Breast epithelium (tissue), 4 donors: Measurements from ENCODE around the gene CCDC82. TPM values are rescaled to one million over a fixed set of nuclear protein-coding genes. Genes with fewer than 3 reads are reported as not detected.

Experiments
- DNase-seq, 2 donors: peaks; one replicate each; pipeline ENCODE4 v3.0.0-alpha.2; 2019; ENCODE audit warnings: low spot score in 2 of 2
- H3K27ac ChIP-seq, 2 donors: fragments of 200-600 bp; sonication (generic) in 1 of 2; one replicate each; pipeline ENCODE4 v1.5.1; 2016 to 2019; ENCODE audit warnings: mild to moderate bottlenecking in 1 of 2
- H3K27me3 ChIP-seq, 2 donors: fragments of 200-600 bp; sonication (generic) in 1 of 2; one replicate each; pipeline versions ENCODE4 v1.5.1 to v1.6.0; 2017 to 2019; ENCODE audit warnings: control low read depth in 1 of 2, mild to moderate bottlenecking in 1 of 2
- H3K36me3 ChIP-seq: fragments of 200-600 bp; one replicate; pipeline ENCODE4 v1.5.1; 2019
- H3K4me1 ChIP-seq, 2 donors: fragments of 200-600 bp; sonication (generic); one replicate each; pipeline ENCODE4 v1.5.1; 2016 to 2019; ENCODE audit warnings: control low read depth in 1 of 2
- H3K4me3 ChIP-seq, 3 donors: fragments of 200-600 bp; sonication (generic); 1 replicate in 2 of 3; 2 replicates in 1 of 3; pipeline ENCODE4 v1.5.1; 2016 to 2019; ENCODE audit warnings: mild to moderate bottlenecking in 3 of 3, moderate library complexity in 2 of 3
- H3K9me3 ChIP-seq, 2 donors: fragments of 200-600 bp; sonication (generic) in 1 of 2; one replicate each; pipeline ENCODE4 v1.5.1; 2016 to 2019; ENCODE audit warnings: control low read depth in 1 of 2
- CTCF ChIP-seq, 3 donors: fragments of 450-650 bp; IDR thresholded peaks; one replicate each; pipeline ENCODE4 v1.5.1; 2016 to 2017; ENCODE audit warnings: antibody characterized with exemption in 3 of 3, mild to moderate bottlenecking in 3 of 3, moderate library complexity in 3 of 3
- POLR2A ChIP-seq: fragments of 450-650 bp; IDR thresholded peaks from one replicate; pipeline ENCODE4 v1.6.1; 2016; ENCODE audit warnings: antibody characterized with exemption, mild to moderate bottlenecking, moderate library complexity
- POLR2AphosphoS5 ChIP-seq, 3 donors: sonication (generic); formaldehyde crosslinking; IDR thresholded peaks; one replicate each; pipeline ENCODE4 v1.6.1; 2017; ENCODE audit warnings: antibody characterized with exemption in 3 of 3
- intact Hi-C: fragments of 100-400 bp; cut with DNase I; formaldehyde crosslinking; loops from one replicate; pipeline ENCODE4 v1.15.1; 2023; ENCODE audit warnings: low total_unique reads
- total RNA-seq, 3 donors: library from RNA; depleted of rRNA; stranded (reverse); fragments of >200 nt; gene quantifications; one replicate each; pipeline ENCODE4 v1.1.0, GENCODE V29; 2016

Gene CCDC82
- total RNA-seq, 3 donors from 2014 or later, result 27.2 to 30.7 (median 29.5) TPM

GRCh38 chr11:96393753-96394348, 4.1 kb upstream of the CCDC82 start:
- no peak for DNase-seq
- Histone ChIP-seq H3K36me3 (no peaks in the 10 kb centered on the region), H3K4me3 (no peak overlapping the region), H3K27me3 (no peaks in the 10 kb centered on the region), H3K27ac (no peak overlapping the region), H3K9me3 (no peaks in the 10 kb centered on the region), H3K4me1 (no peaks in the 10 kb centered on the region)
- TF ChIP-seq CTCF (IDR thresholded peaks at IDR 0.05) (peak; percentile 45 to 70 (median 64)), POLR2A (no peak)
- intact Hi-C loops, result no loop called here

GRCh38 chr11:96391698-96392307, 2.1 kb upstream of the CCDC82 start:
- no peak for TF ChIP-seq POLR2A
- no peak for TF ChIP-seq POLR2AphosphoS5 (IDR thresholded peaks at IDR 0.05)
- TF ChIP-seq CTCF (IDR thresholded peaks at IDR 0.05), result no peak
- no peaks in the 10 kb centered on the region for H3K36me3 ChIP-seq
- DNase-seq, result no peak
- intact Hi-C loops, result no loop called here
- peaks cover 0 to 12% of the 10 kb centered on the region in 2 donors for H3K4me1 ChIP-seq
- no peaks in the 10 kb centered on the region for H3K27me3 ChIP-seq
- H3K9me3 ChIP-seq, result no peaks in the 10 kb centered on the region
- no peak overlapping the region for H3K27ac ChIP-seq
- H3K4me3 ChIP-seq, result no peak overlapping the region

- H3K36me3 ChIP-seq, result no peaks in the 10 kb centered on the region
- peak overlapping the region; percentile 86 to 97 (median 88) for H3K4me3 ChIP-seq
- peaks cover 0 to 12% of the 10 kb centered on the region in 2 donors for H3K4me1 ChIP-seq
- DNase-seq, result no peak
- intact Hi-C loops, result no loop called here
- TF ChIP-seq CTCF (IDR thresholded peaks at IDR 0.05) (no peak), POLR2AphosphoS5 (IDR thresholded peaks at IDR 0.05) (no peak), POLR2A (no peak)
- H3K27ac ChIP-seq, result peak overlapping the region; percentile 92 to 94
- no peaks in the 10 kb centered on the region for H3K27me3 ChIP-seq
- H3K9me3 ChIP-seq, result no peaks in the 10 kb centered on the region
Measured at GRCh38 chr11:96390488-96390792, 728 bp upstream of the CCDC82 start.

- Histone ChIP-seq H3K27ac (peak overlapping the region; percentile 92 to 94), H3K27me3 (no peaks in the 10 kb centered on the region), H3K9me3 (no peaks in the 10 kb centered on the region), H3K4me1 (peaks cover 0 to 12% of the 10 kb centered on the region in 2 donors), H3K36me3 (no peaks in the 10 kb centered on the region), H3K4me3 (peak overlapping the region; percentile 86 to 97 (median 88))
- DNase-seq, result peak in 1 of 2 donors; percentile 17
- TF ChIP-seq POLR2A (no peak), CTCF (IDR thresholded peaks at IDR 0.05) (no peak), POLR2AphosphoS5 (IDR thresholded peaks at IDR 0.05) (no peak)
- intact Hi-C loops, result no loop called here
Measured at GRCh38 chr11:96388891-96389719, 607 bp downstream of the CCDC82 start.

- no peak for DNase-seq
- intact Hi-C loops, result no loop called here
- no peaks in the 10 kb centered on the region for H3K36me3 ChIP-seq
Measured at GRCh38 chr11:96385187-96385586, 4.5 kb downstream of the CCDC82 start.

More at GRCh38 chr11:96385187-96385586, 4.5 kb downstream of the CCDC82 start:
- Histone ChIP-seq H3K9me3 (no peaks in the 10 kb centered on the region), H3K4me3 (no peak overlapping the region), H3K4me1 (peaks cover 0 to 12% of the 10 kb centered on the region in 2 donors), H3K27me3 (no peaks in the 10 kb centered on the region), H3K27ac (no peak overlapping the region)
- TF ChIP-seq POLR2AphosphoS5 (IDR thresholded peaks at IDR 0.05), result no peak
- no peak for TF ChIP-seq CTCF (IDR thresholded peaks at IDR 0.05)
- no peak for TF ChIP-seq POLR2A
